Body of pancreas (tissue), 4 donors: Measurements from ENCODE around the gene WDR17.

Experiments used
- CTCF ChIP-seq, 7 experiments: fragments of 450-650 bp in 4 of 7; fragments of 200-600 bp in 3 of 7; sonication (generic) in 3 of 7; IDR thresholded peaks; one replicate each; pipeline ENCODE4 v1.5.1; 2016 to 2019; ENCODE audit warnings: antibody characterized with exemption in 7 of 7
- POLR2A ChIP-seq, 3 donors: fragments of 450-650 bp; IDR thresholded peaks; one replicate each; pipeline ENCODE4 v1.6.1; 2016; ENCODE audit warnings: antibody characterized with exemption in 3 of 3, mild to moderate bottlenecking in 2 of 3

- TF ChIP-seq CTCF (IDR thresholded peaks at IDR 0.05): no peak
- TF ChIP-seq POLR2A (IDR thresholded peaks at IDR 0.05): no peak
These were observed 72.0 kb downstream of the WDR17 start for GRCh38 chr4:176137631-176138030.
